GM21526 (cell line): Measurements from ENCODE around the gene TERT.
"Not testable (repeated sequence)": the region's sequence is repeated elsewhere in the genome, so short reads cannot be mapped to it uniquely, and the experiment has no call there.

ENCODE experiments used
- ATAC-seq: cut with Tn5 transposase; IDR thresholded peaks from one replicate; pipeline ENCODE4 v1.9.1; 2021; ENCODE audit warnings: moderate library complexity; ENCODE audit not compliant: unreplicated experiment, low FRiP score

Gene TERT

DNA sequence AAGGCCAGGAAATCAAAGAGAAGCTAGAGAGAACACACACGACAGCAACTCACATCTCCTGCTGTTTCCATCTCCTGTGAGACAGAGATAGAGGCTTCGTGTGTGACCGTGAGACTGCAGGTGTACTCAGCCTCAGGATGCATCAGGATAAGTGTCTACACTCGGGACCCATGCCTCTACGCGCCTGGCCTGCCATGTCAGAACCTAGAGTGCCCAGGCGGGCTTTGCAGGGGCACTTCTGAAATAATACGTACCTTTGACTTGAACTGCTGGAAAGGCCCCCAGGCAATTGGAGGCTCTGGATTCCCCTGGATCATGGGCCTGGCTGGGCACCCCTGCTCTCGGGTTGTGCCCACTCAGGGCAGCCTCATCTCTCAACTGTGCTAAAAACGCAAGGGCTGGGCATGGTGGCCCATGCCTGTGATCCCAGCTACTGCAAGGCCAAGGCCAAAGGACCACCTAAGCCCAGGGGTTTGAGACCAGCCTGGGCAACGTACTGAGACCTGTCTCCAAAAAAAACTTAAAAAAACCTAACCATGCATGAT, 37.1 kb upstream of the TERT start:
- ATAC-seq, result no peak

DNA sequence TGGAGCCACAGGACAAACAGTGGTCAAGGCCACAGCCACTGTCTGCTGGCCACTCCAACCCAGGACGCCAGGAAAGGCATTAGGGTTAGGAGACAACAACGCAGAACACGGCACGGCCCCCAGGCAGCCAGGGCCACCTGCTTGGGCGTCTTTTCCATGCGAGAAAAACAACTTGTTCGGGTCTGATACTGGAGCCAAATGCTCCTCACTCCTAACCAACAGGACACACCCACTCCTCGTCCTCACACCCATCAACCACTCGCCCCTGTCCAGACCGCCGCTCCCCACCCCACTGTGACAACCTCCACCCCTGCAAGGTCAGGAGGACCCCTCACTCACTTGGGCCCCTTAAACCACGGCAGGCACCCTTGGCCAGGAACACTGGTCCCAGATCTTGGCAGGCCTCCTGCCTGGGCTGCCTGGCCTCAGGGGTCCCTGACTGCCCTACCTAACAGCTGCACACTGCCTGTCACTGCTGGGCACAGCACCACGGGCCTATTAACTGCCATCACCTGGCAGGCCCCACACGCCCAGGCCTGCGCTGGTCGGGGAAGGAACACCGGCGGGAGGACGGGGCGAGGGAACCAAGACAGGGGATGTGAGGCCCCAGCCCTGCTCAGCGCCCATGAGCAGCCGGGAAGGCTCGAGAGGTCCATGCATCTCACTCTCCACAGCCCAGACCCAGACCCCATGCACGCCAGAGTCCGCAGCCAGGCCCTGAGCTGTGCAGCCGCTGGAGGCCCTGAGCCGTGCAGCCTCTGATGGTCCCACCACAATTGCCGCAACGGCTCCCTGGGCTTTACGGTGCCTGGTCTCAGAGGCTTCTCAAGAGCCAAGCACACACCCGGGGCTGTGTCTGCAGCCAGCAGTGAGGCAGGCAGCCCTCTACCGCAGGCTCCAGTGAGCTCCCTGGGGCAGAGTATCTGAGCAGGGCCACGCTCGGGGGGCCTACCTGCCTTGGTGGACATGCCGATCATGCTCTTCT, 36.3 kb upstream of the TERT start:
- no peak for ATAC-seq

DNA sequence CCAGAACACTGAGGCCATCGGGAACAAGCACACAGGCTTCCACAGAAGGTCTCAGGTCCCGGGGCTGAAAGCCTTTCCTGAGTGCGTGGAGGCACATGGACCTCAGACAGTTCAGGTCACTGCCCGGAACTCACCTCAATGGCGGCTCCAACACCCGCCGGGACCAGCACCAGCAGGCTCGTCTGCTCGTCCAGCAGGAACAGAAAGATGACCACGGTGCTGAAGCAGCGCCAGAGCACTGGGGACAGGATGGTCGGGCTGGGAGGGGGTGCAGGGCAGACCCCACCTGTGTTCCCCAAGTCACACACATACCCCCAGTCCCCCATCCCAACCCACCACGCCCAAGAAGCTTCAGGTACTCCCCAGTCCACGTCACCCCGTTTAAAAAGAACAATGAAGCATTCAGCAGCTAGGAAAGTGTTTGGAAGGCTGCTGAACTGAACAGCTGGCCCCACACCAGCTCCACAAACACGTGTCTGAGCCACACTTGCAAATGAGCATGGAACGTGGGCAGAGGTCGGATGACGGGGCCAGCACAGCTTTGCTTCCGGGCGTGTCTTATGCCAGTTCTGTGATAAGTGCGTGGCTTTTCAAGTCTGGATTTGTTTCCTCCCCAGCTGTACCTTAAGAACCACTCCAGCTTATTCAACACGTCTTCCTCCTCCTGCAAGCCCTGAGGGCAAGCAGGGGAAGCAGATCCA, 35.4 kb upstream of the TERT start:
- no peak for ATAC-seq

DNA sequence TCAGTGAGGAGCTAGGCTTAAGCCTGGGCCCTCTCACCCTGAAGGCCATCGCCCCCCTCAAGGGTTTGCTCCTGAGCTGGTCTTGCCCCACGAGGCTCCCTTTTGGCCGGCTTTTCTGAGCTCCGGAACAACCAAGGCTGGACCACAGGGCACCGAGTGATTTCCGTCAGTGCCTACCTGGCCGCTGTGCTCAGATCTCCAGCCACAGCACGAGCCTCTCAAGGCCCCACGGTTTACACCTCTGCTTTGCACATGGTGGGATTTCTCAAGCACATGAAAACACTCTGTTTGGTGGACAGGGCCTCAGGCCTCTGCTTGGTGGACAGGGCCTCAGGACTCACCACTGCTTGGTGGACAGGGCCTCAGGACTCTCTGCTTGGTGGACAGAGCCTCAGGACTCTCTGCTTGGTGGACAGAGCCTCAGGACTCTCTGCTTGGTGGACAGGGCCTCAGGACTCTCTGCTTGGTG, 34.3 kb upstream of the TERT start:
- ATAC-seq, result no peak

DNA sequence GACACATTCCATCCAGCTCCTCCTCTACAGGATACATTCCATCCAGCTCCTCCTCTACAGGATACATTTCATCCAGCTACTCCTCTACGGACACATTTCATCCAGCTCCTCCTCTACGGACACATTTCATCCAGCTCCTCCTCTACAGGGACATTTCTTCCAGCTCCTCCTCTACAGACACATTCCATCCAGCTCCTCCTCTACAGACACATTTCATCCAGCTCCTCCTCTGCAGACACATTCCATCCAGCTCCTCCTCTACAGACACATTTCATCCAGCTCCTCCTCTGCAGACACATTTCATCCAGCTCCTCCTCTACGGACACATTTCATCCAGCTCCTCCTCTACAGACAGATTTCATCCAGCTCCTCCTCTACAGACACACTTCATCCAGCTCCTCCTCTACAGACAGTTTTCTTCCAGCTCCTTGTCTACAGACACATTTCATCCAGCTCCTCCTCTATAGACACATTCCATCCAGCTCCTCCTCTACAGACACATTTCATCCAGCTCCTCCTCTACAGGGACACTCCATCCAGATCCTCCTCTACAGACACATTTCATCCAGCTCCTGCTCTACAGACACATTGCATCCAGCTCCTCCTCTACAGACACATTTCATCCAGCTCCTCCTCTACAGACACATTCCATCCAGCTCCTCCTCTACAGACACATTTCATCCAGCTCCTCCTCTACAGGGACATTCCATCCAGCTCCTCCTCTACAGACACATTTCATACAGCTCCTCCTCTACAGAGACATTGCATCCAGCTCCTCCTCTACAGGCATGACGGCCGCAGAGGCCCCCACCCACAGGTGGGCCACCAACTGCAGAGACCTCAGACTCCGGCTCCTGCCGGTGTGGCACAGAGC, 33.6 kb upstream of the TERT start:
- not testable (repeated sequence) for ATAC-seq

DNA sequence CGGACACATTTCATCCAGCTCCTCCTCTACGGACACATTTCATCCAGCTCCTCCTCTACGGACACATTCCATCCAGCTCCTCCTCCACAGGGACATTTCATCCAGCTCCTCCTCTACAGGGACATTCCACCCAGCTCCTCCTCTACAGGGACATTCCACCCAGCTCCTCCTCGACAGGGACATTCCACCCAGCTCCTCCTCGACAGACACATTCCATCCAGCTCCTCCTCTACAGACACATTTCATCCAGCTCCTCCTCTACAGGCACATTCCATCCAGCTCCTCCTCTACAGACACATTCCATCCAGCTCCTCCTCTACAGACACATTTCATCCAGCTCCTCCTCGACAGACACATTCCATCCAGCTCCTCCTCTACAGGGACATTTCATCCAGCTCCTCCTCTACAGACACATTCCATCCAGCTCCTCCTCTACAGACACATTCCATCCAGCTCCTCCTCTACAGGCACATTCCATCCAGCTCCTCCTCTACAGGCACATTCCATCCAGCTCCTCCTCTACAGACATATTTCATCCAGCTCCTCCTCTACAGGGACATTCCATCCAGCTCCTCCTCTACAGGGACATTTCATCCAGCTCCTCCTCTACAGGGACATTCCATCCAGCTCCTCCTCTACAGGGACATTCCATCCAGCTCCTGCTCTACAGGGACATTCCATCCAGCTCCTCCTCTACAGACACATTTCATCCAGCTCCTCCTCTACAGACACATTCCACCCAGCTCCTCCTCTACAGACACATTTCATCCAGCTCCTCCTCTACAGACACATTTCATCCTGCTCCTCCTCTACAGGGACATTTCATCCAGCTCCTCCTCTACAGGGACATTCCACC, 32.3 kb upstream of the TERT start:
- ATAC-seq, result not testable (repeated sequence)

DNA sequence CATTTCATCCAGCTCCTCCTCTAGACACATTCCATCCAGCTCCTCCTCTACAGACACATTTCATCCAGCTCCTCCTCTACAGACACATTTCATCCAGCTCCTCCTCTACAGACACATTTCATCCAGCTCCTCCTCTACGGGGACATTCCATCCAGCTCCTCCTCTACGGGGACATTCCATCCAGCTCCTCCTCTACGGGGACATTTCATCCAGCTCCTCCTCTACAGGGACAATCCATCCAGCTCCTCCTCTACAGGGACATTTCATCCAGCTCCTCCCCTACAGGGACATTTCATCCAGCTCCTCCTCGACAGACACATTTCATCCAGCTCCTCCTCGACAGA, 31.6 kb upstream of the TERT start:
- not testable (repeated sequence) for ATAC-seq

DNA sequence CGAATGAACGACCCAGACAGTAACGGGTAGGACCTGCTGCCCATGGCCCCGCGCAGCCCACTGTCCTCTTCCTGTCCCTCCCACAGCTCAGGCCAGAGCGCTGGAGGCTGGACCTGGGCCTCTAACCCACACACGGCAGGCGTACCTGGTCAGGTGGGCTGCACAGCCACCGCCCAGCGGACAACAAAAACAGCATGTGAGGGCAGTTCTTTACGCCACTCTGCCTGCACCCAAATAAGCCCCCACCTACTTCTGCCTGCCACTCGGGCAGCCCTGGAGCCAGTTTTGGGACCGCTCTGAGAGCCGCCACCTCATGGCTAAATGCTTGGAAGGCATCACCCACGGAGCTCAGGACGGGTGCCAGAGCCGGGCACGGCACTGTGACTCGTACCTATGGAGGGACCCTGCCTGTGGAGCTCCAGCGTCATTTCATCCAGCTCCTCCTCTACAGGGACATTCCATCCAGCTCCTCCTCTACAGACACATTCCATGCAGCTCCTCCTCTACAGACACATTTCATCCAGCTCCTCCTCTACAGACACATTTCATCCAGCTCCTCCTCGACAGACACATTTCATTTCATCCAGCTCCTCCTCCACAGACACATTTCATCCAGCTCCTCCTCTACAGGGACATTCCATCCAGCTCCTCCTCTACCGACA, 31.1 kb upstream of the TERT start:
- no peak for ATAC-seq

DNA sequence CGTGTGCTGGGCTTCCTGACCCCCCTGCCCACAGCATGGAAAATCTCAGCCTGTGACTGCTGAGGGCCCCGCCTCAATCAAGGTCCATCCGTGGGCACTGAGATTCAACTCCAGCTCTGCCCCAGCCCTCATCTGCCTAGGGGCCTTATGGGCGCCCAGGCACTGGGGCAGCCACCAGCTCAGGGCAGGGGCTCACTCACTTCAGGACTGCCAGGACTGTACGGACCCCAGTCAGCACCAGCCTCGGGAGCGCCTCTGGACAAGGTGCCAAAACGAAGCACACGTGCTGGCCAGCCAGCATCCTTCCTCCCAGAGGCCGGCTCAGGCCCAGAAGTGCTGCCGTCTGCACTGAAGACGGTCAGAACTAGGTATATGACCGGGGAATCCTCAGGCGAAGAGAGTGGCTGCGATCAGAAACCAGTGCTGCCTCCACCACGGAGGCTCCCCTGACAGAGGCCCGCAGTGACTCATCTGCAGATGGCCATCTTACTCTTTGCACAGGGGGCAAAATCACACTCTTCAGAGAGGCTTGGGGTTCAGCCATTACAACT, 30.4 kb upstream of the TERT start:
- ATAC-seq, result no peak

DNA sequence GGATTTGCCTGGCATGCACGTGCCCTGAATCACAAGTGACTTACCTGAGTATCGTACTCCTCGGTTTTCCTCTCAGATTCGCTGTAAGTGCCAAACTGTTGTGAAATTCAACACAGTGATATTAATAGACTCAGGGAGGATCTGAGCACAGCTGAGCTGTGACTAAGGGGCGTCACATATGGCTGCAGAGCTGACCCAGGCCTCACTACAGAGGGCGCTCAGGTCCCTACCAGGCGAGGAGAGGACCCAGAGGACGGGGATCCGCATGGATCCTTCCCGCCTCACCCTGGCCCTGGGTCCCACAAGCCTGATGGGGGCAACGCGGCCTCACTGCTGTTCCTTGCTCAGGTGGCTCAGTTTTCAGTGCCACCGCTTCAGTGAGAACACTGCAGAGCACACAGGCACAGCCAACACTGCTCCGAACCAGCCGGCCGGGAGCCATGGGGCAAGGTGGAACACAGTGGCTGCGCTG, 29.9 kb upstream of the TERT start:
- no peak for ATAC-seq

DNA sequence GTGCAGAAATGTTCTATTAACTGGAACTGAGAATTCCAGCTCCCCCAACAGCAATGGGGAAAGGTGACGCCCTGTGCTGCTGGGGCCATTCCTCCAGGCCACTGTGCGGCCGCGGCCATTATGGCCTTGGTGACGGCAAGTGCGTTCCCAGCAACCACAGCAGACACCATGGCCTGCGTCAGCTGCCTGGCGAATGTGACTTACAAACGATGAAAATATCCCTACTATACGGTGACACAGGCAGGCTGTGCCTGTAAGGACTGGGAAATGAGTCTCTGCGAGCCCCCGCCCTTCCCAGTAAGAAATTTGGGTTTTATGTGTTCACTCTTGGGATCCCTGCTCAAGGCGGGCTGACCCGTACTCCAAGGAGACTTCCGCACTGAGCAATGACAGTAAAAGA, 29.4 kb upstream of the TERT start:
- no peak for ATAC-seq

DNA sequence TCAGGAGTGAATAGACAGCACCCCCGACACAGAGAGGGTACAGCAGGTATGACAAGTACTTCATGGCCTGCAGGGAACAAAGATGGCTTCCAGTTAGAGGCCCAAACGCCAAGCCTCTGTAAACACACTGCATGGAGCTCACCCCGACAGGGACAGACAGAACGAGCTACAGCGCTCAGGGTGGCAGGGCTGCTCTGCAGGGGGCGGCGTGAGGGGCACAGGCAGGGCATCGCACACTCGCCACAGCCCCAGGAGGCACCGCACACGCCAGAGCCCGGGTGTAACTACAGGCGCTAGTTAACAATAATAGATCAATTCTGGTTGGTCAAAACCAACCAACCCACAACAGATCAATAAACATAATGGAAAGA, 28.9 kb upstream of the TERT start:
- ATAC-seq, result no peak

DNA sequence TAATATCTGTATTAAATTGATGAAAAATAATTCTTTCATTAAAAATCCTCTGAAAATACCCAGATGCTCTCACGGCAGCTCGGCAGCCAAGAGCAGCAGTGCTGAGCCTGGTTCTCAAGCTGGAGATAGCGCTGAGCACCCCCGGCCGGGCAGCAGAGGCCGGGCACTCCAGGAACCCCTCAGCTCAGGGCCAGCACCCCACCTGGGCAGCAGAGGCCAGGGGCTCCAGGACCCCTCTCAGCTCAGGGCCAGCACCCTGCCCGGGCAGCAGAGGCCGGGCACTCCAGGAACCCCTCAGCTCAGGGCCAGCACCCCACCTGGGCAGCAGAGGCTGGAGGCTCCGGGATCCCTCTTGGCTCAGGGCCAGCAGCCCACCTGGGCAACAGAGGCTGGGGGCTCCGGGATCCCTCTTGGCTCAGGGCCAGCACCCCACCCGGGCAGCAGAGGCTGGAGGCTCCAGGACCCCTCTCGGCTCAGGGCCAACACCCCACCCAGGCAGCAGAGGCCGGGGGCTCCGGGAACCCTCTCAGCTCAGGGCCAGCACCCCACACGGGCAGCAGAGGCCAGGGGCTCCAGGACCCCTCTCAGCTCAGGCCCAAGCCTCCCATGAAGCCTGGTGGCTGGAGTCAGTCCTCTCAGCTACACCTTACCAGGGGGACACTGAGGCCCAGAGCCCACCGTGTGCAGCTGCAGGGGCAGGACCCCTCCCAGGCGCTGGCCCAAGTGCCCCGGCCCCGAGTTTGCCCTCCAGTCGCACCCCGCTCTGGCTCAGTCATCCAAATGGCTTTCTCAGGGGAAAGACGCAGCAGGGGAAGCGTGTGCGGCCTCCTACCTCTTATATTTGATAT, 28.3 kb upstream of the TERT start:
- no peak for ATAC-seq

DNA sequence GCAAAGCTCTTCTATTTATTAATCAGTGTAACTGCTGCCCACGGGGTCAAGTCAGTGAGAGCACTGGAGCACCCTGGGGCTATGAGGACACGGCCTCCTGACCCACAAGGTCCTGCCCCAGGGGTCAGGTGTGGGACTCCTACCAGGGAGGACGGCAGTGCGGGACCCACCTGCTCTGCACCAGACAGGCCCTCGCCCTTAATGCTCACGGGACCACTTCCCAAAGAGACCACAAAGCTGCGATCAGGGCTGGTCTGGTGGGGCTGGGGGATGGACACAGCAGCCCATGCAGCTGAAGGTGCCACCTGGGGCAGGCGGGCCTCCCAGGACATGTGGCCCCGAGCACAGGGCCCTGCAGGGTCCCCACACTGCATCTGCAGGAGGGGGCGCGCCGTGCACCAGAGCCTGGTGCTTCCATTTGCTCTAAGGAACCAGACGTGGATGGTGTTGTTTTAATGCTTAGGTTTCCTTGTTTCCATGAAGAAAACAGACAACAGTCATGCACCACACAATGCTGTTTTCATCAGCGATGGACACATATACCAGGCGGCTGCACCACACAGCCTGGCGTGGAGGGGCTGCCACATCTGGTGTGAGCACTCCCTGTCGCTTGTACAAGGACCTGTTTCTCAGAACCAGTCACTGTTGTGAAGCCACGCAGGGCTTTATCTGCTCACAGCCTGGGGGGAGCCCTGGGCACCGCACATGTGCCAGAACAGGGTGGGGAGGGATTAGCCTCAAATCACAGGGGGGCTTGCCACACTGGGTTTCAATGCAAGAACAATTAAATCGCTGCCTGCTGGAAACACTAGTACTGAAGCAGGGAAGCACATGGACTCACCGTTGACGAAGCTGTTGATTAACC, 27.4 kb upstream of the TERT start:
- ATAC-seq, result no peak

DNA sequence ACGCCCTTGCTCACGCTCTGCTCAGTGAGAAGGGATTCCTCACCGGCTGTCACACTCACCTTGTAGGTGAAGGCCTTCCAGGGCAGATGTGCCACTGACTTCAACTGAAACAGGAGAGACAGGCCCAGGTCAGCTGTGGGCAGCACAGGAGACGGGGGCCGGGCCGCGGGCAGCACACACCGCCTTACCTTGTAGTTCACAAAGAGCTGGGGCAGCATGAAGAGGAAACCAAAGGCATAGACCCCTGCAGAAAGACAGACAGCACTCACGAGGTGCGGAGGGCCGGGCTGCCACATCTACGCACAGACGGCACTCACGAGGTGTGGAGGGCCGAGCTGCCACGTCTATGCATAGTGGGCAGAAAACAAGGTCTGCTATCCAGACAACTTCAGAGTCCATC, 26.7 kb upstream of the TERT start:
- ATAC-seq, result no peak

DNA sequence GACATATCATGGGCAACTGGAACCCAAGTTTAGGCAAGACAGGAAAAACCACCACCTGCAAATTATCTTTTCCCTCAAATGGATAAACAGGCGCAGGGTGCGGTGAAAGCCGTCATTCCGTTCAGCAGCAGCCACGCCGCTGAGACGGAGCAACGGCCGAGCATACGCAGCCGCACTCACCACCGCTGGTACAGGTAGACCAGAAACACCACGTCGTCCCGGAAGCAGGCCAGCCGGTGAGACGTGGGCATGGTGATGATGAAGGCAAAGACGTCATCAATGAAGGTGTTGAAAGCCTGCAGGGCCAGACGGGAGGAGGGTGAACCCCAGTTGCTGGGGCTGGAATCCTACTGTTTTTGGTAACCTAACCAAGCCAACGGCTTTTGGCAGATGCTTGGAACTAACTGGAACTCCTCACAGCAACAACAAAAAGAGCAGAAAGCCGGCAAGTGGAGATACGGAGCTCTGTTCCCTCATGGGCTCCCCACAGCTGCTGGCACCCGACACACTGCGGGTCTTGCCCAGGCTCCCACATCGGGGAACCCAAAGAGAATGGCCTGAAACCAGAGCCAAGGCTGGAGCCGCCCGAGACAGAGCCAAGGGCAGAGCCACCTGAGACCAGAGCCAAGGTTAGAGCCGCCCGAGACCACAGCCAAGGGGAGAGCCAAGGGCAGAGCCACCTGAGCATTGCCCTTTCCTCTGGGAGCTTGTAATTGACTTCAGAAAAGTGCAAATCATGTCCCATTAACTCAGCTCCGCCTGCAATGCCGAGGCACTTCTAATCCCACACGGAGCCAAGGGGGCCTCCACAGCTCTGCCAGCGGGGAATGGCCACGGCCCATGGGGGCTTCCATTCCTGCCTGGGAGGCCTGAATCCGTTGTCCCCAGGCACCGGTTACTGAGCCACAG, 25.8 kb upstream of the TERT start:
- no peak for ATAC-seq
